GM19043 (cell line): Measurements from ENCODE around the gene ATP6V0A4.
"Not testable (repeated sequence)": the region's sequence is repeated elsewhere in the genome, so short reads cannot be mapped to it uniquely, and the experiment has no call there.

Experiments
- ATAC-seq: cut with Tn5 transposase; IDR thresholded peaks from one replicate; pipeline ENCODE4 v1.9.1; 2021; ENCODE audit warnings: low read depth; ENCODE audit not compliant: unreplicated experiment

ATP6V0A4 gene

DNA sequence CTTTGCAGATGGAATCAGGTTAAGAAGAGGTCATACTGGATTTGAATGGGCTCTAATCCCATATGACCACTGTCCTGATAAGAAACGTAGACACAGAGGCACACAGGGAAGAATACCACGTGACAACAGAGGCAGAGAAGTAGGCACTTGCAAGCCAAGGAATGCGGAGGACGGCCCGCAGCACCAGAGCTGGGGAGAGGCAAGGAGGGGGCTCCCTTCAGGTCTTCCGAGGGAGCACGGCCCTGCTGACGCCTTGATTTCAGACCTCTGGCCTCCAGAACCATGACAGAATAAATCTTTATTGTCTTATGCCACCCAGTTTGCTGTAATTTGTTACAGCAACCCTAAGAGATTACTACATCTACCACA is 44.9 kb downstream of the ATP6V0A4 start:
- ATAC-seq = no peak

DNA sequence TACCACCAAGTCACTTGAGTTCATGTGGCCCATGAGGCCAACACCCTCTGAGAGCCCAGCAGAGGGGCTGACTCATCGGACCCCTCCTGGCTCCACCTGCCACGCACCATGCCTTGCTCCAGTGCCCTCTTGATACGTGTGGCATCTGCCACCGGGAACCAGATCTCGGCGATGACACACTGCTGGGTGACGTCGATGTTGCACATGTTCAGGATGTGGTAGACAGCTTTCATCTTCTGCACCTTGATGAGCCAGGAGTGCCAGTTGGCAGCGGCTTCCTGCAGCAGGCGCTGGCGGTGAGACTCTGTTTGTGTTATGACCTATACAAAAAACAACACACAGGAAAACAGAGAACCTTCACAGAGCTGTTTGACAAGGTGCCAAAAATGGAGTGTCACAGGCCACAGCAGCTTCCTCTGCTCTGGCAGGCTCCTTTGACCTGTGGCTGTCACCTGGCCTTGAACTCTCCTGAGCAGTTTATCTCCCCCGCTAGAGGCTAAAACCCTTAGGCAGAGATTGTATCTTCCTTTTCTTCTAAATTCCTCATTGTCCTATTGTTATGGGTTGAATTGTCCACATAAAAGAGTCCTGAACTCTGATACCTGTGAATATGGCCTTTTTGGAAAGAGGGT is 45.4 kb downstream of the ATP6V0A4 start:
- ATAC-seq = peak; percentile 91

DNA sequence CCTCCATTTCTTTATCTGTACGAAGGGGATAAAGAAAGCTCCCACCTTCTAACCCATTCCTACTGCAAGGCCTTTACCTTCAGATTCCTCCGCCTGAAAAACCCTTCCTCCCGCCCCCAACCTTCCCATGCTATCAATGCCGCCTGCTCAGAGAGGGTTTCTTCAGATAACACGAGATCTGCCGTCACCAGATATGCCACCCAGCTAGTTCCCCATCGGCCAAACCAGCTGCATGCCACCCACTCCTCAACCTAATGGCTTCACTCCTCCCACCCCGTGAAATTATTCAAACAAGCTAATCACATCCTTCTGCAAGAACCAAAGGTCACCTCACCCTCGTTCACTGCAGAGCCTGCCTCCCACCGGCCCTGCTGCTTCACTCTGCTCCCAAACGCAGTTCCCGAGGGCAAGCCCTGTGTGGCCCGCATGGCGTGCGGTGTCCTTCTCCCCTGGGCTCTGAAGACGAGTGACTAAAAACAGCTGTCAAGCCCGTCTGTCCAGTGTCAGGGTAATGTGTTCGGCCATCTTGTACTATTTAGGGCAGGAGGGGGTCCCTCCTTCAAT is 47.0 kb downstream of the ATP6V0A4 start:
- ATAC-seq = no peak

DNA sequence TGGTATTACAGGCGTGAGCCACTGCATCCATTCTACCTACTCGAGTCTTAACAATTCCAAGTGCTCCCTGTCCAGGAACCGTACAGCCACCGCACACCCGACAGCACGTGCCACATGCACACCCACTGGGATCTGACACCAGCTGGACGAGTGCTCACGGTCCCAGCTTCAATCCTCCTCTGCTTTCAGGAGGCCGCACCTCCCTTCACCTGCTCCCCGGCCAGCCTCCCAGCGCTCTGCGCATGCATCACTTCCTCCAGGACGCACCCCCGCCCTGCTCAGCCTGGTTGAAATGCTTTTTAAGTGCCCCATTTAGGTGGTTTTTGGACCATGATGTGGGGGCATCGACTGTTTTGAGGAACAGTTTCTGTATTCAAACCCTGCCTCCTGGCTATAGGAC is 47.5 kb downstream of the ATP6V0A4 start:
- no peak for ATAC-seq

DNA sequence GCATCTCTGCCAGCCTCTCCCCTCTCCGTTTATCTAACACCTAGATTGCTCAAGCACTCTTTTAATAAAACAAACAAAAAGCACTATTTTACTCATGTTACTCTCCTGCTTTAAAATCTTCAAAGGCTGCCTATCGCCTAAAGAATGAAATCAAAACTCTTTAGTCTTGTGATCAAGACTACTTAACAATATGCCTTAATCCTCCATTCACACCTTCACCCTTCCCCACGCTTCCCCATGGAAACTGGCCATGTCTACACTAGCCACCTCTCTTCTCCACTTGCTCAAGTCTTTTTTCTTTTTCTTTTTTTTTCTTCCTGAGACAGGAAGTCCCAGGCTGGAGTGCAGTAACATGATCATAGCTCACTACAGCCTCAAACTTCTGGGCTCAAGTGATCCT is 48.0 kb downstream of the ATP6V0A4 start:
- ATAC-seq = no peak

DNA sequence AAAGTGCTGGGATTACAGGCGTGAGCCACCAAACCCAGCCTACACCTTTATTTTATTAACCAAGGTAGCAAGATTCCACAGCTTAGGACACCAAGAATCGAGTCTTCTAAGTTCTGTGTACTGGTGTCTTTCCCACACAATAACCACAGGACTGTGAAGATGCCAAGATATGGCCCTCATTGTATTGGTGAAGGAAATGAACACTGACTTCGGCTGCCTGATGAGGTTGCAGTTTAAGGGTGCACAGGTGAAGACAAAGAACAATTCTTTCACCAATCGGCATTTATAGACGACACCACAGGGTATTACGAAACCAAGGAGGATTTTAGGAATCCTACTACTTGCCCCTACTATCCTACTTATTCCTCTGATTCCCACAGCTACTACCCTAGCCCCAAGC is 49.3 kb downstream of the ATP6V0A4 start:
- no peak for ATAC-seq

DNA sequence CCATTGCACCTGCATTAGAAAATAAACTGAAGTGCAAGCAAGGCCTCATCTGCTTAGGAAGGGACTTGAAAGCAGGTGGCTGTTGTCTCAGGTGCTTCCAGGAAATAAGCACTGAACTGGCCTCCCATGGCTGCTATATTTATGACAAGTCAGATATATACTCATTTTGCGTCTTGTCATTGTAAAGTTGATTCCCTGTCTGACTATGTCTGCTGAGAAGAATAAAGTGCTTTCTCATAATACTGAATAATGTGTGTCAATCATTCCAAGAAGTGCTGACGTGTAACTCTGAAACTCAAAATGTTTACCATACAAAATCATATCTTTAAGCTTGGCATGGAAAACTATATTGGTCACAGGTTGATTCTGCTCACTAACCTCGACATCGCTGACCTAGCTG is 51.9 kb downstream of the ATP6V0A4 start:
- no peak for ATAC-seq

DNA sequence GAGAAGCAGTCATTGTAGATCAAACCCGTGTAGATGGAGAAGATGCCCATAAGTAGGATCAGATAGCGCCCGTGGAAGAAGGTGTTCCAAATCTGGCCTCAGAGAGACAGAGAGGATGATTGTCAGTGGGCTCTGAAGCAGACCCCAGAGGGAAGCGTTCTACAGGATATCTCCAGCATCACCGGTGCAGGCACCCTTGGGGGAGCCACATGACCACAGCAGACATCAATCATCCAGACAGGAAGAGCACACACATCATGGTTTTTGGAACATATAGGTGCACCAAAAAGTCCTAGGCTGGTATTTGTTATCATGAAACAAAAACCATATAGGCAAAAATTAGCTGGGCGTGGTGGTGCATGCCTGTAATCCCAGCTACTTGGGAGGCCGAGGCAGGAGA is 52.8 kb downstream of the ATP6V0A4 start:
- no peak for ATAC-seq

DNA sequence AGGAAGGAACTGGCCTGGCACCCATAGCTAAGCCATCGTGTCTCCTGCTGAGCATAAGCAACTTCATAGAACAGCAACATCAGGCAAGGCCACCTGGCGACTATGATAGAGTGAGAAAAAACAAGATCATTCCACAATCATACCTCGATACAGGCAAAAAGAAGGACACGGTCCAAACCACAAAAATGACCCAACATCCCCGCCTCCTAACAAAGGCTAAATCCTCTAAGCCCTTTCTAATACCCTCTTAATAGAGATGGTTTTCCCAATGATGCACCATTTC is 56.6 kb downstream of the ATP6V0A4 start:
- no peak for ATAC-seq

DNA sequence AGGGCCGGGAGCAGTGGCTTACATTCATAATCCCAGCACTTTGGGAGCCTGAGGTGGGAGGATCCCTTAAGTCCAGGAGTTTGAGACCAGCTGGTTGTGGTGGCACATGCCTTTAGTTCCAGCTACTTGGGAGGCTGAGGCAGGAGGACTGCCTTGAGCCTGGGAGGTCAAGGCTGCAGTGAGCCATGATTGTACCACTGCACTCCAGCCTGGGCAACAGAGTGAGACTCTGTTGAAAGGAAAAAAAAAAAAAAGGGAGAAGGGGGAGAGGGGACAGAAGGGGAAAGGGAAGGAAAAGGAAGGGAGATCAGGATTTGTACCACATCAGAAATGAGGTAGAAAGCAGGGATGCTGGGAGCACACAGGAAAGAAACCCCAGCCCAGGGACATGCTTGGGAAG is 58.1 kb downstream of the ATP6V0A4 start:
- ATAC-seq = no peak

DNA sequence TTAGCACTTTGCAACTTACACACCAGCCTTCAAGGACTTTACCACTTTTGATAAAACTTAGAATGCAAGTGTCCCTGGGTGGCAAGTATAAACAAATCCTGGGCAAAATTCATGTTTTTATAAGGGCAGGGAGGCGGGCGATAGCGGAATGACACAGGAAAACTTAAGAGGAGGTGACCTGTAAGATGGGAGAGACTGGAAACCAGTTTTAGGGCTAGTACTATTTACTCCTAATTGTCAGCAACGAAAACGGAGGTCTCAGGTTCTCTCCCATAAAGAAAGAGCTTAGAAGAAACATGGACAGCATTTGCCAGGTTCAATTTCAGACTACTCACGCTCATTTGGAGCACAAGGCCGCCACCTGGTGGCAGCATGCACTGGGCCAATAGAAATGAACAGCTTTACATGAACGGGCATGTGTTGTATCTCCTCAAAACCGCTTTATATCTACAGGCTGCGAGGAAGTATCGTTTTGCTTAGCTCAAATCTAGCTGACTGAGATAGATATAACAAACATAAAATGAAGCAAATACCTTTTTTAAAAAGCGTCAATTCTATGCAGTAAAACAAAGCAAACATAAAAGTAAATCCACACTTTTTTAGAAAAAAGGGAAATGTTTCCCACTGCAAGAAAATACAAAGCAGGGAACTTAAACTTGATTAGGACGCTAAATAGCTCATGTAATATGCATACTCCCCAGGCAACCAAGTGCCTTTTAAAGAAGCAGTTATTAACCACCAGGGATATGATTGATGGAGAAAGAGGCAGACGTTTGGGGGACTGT is 59.3 kb downstream of the ATP6V0A4 start:
- ATAC-seq = peak; percentile 88

DNA sequence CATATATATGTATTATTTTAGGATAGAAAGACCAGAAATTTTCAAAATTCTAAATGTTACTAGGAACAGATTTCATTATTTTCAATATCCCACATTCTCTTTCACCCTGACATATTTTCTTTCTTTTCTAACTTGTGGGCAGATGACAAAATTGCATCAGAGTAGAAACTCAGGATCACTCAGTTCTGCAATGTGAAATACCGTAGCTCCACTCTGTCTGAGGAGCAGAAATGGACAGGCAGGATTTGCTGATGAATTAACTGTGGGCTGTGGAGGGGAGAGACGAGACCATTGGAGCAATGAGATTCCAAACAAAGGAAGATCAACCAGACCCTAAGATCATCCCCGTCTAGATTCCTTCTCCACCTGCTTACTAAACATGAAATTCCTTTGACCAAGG is 59.9 kb downstream of the ATP6V0A4 start:
- no peak for ATAC-seq

DNA sequence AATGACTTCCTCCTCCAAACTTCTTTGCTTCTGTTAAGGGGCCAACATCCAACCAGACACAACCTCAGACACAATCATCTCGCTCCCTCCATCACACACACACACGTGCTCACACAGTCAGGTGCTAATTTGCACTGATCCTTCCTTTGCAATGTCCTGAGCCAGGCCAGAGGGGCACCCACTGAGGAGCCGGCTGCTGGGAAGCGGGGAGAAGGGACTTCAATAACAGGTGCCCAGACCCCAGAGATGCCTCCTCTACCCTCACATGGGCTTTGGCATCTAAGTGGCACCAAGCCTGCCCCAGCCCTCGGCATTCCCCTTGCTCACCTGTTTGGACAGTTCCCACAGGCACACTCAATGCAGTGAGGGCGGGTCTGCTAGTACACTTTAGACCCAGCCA is 62.6 kb downstream of the ATP6V0A4 start:
- ATAC-seq = no peak

DNA sequence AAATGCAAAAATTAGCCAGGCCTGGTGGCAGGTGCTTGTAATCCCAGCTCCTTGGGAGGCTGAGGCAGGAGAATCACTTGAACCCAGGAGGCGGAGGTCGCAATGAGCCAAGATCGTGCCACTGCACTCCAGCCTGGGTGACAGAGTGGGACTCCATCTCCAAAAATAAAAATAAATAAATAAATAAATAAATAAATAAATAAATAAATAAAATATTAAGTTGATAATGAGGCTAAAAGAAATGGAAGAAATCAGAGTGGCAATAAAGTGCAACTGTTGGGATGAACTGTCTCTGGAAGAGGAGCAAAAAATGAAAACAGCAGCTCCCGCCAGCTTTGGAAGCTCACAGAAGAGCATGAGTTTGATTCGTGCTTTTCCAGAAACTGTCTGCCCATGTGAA is 66.3 kb downstream of the ATP6V0A4 start:
- ATAC-seq = not testable (repeated sequence)

DNA sequence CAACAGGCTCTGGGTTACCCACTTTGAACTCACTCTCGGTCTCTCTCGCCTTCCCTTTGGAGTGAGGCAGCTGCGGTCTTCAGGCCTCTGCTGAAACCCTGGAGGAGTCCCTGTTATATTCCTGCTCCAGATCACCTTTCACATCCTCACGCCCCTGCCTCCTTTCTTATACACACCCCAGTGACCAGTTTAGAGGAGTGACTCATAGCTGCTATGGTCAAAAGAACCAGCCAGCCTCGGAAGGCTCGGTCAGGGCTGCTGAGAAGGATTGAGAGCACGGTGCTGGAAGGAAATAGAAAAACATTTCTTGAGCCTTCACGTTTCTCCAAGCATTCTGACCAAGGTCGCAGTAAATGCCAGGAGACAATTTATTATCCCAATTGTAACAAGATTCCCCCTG is 68.6 kb downstream of the ATP6V0A4 start:
- no peak for ATAC-seq

DNA sequence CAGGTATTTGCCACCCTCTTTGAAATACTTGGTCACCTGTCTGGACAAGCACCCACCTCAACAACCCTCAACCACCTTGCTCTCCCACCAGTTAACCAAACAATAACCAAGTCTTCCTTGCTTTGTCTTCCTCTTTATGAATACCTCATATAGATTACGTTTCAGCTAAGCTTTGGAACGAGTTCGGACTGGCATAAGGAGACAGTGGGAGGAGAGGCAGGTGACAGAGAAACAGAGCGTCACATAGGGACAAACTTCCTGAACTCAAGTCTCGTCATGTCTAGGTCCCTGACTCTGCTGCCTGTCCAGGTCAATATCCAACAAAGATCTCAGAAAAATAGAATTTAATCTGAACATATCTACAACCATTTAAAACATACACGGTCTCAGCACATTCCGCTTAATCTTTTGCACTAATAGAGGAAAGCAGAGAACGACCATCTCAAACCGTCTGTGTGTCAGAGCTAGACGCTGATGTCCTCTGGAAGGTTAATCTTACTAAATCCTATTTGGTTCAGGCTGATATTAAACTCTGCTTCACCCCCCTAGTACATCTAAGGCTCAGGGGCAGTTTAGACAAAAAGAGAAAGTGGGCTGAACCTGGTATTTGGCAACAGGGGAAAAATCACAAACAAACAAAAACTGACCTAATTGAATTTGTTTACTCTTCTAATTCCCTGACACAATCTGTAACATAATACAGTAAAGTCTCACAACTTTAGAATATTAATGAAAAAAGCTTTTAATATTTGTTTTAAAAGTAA is 70.5 kb downstream of the ATP6V0A4 start:
- no peak for ATAC-seq

DNA sequence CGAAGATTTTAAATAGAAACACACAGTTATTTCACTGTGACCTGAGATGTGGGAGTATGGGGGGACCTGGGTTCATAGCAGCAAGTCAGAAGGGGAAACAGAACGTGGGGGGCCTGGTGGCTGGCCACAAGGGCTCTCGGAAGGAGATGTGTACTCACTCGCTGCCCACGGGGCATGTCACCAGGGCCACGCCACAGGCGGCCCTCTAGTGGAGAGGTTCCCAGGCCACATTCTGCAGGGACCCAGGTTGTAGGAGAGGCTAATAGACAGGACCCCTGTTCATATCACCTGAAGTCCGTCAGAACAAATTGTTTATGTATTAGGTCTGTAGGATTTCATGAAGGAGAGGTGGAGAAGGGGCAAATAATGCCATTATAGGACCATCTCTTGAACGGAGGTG is 71.7 kb downstream of the ATP6V0A4 start:
- ATAC-seq = no peak

DNA sequence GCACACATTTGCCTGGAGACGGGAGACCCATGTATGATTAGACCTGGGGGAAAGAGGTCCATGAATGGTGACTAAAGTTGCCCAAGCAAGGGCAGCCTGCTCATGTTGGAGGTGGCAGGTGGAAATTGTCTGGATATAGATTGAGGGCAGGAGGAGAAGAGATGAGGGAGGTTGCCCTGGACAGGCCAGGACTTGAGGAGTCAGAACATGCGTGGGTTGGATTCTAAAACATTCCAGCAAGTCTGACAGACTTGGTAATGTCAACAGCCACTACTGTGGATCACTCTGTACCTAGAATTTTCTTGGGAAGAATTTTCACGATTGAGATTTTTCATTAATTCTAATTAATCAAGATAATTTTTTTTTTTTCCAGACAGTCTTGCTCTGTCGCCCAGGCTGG is 77.7 kb downstream of the ATP6V0A4 start:
- ATAC-seq = no peak

DNA sequence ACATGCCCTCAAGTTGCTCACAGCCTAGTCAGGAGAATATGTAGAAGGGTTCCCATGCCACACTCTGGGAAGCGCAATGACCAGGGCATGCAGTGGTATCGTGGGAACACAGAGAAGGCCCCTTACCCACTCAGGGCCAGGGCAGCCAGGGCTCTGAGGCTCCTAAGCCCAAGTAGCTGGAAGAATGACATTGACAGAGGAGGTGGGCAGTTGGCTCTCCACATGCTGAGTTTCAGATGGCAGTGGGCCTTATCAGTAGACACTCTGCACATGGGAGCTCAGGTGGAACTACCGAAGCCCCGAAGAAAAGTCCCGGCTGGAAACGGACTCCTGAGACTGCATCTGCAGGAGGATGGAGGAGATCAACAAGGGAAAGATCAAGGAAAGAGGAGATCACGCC is 81.1 kb downstream of the ATP6V0A4 start:
- ATAC-seq = no peak

DNA sequence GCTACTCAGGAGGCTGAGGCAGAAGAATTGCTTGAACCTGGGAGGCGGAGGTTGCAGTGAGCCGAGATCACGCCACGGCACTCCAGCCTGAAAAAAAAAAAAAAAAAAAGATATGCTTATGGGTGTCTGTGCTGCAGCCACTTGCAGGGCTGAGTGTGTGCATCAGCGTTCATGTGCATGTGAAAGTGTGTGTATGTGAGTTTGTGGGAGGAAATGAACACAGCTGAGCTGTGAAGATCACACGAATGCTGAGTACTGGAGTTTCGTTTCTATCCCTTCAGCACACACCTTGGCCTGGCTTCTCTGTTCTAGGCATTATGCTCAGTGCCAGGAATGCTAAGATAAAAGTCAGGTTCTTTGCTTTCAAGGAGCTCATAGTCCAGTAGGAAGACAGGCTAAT is 84.8 kb downstream of the ATP6V0A4 start:
- no peak for ATAC-seq

DNA sequence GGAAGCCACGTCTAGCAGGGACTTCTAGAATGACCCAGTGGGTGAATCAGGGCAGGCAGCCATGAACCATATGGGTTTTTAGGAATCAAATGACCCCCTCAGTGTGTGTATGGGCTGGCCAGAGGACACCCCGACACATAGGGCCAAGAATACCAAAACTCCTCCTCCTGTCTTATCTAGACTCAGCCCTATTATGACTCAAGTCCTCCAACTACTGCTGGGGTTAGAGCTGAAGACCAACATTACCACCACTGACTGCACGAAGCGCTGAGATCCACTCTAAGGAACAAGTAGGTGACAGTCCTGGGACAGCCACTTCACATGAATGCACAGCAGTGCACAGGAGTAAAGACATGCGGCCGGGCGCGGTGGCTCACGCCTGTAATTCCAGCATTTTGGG is 85.3 kb downstream of the ATP6V0A4 start:
- ATAC-seq = no peak
